ENCODE measurements around the gene ADAMTS8. TPM values are rescaled to one million over a fixed set of nuclear protein-coding genes. Genes with fewer than 3 reads are reported as not detected.

The ADAMTS8 gene
- total RNA-seq, 1 donor from 2014 or later = 0.57 TPM

DNA sequence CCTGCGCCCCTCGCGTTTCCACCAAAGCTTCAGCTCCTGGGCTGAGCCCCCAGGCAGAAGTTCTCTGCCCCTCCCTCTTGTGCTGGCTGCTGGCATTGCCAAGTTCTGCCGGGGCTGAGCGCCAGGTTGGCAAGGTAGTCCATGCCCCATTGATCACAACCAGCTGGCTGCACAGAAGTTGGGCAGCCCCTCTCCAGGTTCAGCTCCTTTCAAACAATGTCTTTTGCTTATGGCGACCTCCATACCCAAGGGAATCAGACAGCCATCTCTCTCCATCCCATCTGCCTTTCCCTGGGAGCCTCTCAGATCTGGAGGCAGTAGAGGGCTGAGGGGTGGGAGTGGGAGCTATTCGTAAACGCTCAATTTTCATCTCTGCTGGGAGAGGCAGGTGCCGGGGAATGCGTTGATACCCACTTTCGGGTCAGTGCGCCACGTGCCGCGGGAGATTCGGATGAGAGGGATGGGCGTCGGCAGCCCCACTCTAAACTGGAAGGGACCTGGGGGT lies 1.5 kb downstream of the ADAMTS8 start:
- DNase-seq (ENCODE audit: missing footprints) (peak; percentile 72), ATAC-seq (no peak)
- intact Hi-C loops (cut with DNase I) = no loop called here

DNA sequence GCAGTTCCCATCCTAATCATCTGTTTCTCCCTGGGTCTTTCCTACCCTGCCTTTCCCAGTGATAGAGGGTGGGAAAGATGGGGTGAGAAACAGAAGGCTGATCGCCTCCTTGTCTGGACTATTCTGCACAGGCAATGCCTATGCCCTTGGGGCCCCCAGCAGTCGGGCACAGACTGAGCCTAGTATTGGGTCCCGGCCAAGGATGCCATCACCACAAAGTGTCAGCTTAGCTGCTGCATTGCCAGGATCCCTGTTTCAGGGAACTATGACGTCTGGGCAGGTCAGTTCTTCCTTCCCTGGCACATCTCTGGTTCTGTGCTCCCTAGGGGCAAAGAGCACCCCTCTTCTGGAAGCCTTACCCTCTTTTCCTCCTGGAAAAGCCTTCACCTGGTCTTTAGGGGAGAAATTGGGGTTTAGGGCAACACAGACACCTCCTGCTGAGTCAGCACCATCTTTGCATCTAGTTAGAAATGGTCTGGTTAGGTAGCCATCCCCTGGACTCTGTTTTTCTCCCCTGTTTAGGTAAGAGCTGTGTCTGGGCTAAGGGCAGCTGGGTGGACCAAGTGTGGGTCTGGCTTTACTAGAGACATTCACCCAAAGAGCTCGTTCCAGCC lies 2.1 kb downstream of the ADAMTS8 start:
- intact Hi-C loops (cut with DNase I) = no loop called here
- ATAC-seq (peak; percentile 28), DNase-seq (ENCODE audit: missing footprints) (peak; percentile 32)

DNA sequence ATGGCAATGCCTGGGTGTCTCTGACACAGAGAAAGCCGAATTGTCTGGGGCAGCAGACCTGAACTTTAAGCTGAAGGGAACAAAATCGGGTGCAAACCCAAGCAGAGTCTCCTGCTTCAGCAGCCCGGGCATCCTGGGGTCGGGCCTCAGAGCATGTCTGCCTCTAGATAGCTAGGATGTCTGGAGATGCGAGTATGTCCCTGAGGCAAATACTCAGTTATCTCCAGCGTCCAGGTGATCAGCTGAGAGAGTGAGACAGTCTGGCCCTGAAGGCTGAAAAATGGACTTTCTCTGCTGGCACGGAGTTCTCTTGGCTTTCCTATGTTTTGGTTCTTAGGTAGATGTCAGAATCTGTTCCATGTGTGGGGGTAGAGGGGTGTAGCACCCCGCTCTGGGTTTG lies 3.3 kb downstream of the ADAMTS8 start:
- intact Hi-C loops (cut with DNase I) = no loop called here
- DNase-seq (ENCODE audit: missing footprints) (peak; percentile 15), ATAC-seq (no peak)

DNA sequence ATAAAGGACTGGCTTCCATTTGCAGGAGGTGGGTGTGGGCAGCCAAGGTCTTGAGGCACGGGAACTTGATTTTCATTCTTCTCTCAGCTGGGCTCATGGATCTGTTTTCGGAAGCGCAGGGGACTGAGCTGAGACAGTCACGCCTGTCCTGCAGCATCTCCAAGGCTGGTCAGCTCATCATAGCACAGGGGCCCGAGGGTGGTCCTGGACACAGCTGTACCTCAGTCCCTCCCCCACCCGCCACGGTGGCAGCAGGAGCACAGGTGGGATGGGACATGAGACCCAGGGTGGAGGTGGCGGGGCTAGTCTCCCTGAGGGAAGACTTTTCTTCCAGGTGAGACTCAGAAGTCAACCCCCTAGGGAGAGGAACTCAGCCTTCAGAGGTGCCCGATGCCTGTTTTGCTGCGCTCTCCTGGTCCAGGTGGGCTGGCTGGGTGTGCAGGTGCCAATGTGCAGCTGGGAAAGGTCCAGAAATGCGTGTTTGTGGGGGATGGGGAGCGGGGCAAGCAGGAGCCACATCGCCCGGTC lies 3.7 kb downstream of the ADAMTS8 start:
- peak; percentile 55 for DNase-seq (ENCODE audit: missing footprints)
- no peak for ATAC-seq
- intact Hi-C loops (cut with DNase I) = no loop called here

DNA sequence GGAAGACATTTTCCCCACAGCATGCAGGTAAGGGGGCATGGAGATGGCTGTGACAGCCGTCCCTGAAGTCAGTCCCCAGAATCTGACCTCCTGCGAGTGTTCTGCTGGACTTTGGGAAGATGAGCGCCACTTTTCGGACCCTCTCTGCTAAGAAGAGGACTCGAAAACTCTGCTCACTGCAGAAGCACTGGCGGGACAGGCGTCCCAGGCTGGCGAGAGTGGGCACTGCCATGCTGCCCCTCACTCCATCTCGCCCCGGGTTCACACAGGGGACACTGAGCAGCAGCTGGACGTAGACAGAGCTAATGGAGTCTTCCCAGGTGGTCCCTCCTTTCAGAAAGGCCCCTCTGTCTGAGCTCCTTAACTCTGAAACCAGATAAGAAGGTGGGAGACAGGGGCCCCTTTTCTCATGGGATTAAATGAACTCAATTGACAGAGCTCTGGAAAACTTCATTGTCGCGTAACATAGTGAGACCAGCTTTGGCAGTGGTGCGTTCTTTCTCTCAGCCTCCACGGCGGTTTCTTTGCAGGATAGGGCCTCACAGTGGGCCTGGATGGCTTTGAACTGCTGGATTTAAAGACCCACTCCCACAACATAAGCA lies 4.8 kb downstream of the ADAMTS8 start:
- ATAC-seq = no peak
- DNase-seq (ENCODE audit: missing footprints) = peak; percentile 39
- intact Hi-C loops (cut with DNase I) = no loop called here

DNA sequence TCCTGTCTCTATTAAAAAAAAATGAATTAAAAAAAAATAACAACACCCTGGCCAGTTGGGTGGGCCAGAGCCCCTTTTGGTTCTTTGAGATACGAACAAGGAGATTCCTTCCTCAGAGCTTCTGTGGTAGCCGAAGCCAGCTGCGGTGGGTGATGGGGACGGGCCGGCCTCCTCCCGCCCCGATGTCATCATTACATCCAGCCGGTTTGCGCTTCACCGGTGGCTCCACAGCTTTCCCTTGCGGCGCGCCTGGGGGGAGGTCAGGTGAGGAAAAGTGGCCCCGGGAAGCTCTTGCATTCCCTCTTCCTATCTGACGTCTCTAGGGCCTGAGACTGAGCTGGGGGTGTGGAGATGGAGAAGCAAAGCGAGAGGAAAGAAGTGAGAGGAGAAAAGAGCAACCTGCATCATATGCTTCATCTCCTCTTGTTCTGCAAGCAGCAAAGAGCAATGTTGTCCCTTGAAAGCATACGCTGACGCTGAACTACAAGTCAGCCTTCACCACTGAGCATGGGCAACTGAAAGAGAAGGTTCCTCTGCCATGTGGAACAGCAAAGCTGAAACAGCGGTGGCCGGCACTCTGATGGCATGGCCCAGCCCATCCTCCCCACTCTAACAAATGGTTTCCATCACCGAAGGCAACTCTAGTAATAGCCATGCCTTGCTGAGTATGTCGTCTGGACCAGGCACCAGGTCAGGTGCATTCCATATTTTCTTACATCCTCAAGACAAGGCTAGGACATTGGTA lies 6.0 kb downstream of the ADAMTS8 start:
- peak; percentile 44 for DNase-seq (ENCODE audit: missing footprints)
- intact Hi-C loops (cut with DNase I) = no loop called here
- ATAC-seq = no peak

DNA sequence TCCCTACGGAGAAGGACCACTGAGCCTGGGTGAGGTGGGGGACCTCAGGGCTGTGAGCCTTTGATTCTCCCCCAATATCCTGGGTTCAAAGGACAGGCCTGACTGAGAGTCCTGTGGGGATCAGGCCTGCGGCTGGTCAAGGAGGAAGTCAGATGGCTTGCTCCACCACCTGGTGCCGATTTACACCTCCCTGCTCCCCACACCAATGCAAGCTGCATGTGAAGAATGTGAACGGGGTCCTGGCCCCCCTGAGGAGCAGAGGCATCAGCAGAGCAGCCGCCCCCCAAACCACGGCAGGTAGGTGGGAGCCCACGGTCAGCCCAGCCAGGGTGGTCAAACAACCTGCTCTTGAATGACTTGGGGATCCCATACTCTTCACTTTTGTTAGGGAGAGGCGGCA lies 6.7 kb downstream of the ADAMTS8 start:
- DNase-seq (ENCODE audit: missing footprints) (no peak), ATAC-seq (no peak)
- intact Hi-C loops (cut with DNase I) = no loop called here

DNA sequence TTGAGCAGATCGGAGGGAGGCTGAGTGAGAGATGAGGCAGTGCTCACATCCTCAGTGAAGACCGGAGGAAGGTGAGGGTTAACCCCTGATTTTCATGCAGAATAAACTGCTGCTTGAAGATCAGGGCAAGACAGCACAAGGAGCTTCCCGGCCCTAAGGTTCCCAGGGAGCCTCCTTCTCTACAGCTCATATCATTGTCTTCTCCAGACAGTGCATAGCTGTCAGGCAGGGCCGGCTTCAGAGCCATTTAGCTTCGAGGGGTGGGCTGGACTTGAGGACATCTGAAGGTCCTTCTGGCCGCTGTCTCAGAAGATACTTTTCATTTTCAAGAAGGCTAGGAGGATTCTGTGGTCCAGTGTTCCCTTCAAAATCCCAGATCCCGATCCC lies 7.2 kb downstream of the ADAMTS8 start:
- intact Hi-C loops (cut with DNase I) = no loop called here
- DNase-seq (ENCODE audit: missing footprints) (peak; percentile 28), ATAC-seq (no peak)

DNA sequence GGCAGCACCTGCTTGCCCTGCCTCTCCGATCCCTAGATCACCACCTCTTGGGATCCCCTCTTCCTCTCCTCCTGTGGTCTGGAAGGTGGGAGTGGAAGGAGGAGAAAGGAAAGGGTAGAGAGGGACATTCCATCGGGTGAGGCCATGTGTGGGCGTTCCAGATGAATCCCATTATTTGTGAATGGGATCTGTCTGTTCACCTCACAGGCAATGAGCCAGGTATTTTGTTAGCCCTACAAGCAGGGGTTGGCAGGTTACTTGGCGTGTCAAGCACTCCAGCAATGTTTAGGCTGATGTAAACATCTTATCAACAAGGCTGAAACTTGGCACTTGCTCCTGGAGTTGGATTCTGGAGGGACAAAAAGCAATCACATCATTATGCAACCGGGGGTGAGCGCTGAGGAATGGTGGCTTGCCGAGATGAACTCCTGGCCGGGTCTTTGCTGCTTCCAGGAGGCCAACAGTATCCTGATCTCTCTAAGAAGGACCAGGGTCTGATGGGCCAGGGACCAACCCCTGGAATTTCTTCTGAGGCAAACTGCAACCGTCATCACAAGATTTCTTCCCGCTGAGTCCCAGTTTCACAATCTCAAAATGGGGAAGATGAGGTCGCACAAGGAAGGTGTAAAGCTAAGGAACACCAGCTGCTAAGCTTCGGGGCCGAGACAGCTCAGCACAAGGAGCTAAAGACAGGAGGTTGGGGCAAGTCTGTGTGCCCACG lies 7.8 kb downstream of the ADAMTS8 start:
- DNase-seq (ENCODE audit: missing footprints) (no peak), ATAC-seq (peak; percentile 48)
- intact Hi-C loops (cut with DNase I) = no loop called here

DNA sequence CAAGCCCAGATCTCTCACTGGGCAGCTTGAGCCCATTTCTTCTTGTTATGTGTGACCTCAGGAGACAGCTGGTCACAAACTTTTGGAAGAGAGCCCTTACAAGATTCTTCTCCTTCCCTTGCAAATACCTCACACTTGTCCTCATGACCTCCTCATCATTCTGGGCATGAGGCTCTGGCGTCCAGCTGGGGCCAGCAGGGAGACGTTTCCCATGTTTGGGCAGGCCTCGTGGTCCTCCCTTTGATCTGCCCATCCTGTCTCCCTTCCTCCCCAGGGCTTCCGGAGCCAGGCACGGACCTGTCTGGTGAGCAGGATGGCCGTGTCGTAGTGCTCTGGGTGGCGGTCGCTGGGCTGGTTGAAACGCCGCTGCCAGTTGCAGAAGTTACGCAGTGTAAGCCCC lies 9.7 kb downstream of the ADAMTS8 start:
- peak; percentile 12 for ATAC-seq
- intact Hi-C loops (cut with DNase I) = no loop called here
- no peak for DNase-seq (ENCODE audit: missing footprints)

DNA sequence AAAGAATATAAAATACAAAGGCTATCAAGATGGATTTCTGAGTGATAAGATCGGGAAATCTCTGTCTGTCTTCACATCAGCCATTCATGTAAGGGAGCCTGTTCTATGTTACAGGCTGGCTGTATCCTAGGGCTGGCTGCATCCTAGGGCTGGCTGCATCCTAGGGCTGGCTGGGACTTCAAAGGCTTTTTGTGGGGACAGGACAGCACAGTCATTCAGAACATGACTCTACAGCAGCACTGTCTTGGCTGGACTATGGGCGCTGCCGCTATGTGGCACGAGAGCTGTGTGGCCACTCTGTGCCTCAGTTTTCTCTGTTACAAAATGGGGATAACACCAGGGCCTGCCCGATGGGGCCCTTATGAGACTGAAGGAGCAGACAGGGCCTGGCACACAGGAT lies 10.2 kb downstream of the ADAMTS8 start:
- DNase-seq (ENCODE audit: missing footprints) (peak; percentile 57), ATAC-seq (no peak)
- intact Hi-C loops (cut with DNase I) = no loop called here

DNA sequence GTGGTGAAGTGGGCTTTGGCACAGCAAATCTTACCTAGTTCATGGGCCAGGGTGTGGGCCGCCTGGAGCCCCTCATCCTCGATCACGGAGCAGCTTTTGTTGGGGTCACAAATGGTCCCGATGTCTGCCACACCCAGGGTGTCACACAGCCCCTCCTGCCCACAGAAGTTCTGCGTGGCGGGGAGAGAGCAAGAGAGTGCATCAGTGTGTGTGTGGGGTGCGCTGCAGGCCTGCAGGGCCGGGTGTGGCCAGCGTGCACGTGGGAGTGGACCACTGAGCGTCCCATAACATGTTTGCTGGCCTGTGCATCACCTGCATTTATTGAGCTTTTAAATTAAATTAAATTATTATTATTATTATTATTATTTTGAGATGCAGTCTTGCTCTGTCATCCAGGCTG lies 11.5 kb downstream of the ADAMTS8 start:
- intact Hi-C loops (cut with DNase I) = no loop called here
- DNase-seq (ENCODE audit: missing footprints) = peak; percentile 22
- ATAC-seq = no peak

DNA sequence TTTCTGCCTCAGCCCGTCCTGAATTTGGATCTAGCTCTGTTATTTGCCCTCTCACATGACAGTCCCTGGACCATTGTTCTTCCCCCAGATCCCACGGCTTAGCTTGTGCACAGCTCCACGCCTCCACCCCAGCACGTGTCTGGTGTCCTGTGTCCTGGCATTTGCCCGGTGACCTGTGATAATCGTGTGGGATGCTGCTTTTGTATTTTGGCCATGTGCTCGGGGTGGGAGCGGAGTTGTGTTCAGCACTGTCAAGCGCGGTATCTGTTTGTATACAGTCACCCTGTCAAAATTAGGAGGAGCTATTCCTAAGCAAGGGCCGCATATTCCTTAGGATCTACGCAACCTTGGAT lies 11.9 kb downstream of the ADAMTS8 start:
- intact Hi-C loops (cut with DNase I) = no loop called here
- ATAC-seq = no peak
- DNase-seq (ENCODE audit: missing footprints) = peak; percentile 18

DNA sequence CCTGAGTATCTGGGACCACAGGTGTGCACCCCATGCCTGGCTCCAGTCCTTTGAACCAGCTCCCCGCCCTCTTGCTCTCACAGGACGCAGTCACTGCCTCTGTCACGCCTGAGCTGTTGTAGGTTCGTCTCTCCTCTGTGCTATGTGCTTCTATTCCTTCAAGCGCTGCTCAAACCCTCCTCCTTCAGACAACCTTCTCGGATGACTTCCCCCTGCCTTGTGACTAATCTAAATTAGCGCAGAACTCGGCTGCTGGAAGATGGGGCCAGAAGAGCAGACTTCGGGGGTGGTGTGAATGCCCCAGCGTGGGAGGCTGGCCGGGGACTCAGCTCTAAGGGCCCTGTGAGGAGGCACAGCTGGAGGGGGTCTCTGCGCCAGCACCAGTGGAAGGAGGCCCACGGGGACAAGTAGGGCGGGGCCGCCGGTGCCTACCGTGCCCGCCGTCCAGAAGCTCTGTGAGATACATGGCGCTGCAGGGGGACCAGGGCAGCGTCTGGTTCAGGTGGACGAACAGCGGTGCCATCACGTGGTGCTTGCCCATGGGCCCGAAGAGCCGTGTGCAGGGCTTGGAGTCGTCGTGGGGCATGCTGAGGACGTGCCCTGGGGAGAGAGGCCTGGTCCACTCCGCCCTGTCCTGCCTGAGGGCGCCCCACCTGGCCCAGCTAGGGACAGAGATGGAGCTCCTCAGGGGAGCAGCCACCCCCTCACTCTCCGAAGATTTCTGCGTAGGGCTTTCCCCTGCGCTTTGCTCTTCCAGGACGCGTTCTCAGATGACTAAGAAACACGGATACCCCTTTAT lies 12.5 kb downstream of the ADAMTS8 start:
- ATAC-seq = no peak
- intact Hi-C loops (cut with DNase I) = no loop called here
- peak; percentile 68 for DNase-seq (ENCODE audit: missing footprints)

DNA sequence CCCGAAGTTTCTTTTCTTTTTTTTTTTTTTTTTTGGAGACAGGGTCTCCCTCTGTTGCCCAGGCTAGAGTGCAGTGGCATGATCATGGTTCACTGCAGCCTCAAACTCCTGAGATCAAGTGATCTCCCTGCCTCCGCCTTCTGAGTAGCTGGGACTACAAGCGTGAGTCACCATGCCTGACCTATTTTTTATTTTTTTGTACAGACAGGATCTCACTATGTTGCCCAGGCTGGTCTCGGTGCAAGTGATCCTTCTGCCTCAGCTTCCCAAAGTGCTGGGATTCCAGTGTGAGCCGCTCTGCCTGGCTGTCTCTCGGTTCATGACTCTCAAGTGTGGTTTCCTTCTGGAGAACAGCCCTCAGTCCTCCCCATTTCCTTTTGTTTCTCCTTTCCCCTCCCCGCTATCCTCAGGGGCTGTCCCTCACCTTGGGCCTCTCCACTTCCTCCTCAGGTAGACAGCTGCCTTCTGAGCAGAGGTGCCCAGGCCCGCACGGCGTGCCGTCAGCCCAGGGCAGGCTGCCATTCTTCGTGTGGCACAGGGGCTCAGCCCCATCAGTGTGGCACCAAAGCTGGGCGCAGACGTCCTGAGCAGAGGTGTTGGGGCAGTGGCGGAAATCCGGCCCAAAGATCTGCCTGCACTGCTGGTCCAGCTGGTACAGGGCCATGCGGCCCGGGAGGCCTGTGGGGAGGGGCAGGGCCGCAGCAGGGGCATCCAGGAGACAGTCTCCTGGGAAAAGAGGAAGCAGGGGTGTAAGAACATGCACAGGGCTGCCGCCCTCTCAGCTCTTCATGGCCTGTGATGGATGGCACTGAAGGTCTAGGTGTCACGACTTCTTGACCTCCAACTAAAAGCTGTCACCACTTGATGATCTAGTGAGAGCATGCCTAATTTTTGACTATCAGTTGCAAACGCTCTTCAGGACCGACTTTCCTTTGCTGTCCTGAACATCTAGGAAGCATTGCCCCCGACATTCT lies 14.0 kb downstream of the ADAMTS8 start:
- intact Hi-C loops (cut with DNase I) = no loop called here
- ATAC-seq (no peak), DNase-seq (ENCODE audit: missing footprints) (no peak)

DNA sequence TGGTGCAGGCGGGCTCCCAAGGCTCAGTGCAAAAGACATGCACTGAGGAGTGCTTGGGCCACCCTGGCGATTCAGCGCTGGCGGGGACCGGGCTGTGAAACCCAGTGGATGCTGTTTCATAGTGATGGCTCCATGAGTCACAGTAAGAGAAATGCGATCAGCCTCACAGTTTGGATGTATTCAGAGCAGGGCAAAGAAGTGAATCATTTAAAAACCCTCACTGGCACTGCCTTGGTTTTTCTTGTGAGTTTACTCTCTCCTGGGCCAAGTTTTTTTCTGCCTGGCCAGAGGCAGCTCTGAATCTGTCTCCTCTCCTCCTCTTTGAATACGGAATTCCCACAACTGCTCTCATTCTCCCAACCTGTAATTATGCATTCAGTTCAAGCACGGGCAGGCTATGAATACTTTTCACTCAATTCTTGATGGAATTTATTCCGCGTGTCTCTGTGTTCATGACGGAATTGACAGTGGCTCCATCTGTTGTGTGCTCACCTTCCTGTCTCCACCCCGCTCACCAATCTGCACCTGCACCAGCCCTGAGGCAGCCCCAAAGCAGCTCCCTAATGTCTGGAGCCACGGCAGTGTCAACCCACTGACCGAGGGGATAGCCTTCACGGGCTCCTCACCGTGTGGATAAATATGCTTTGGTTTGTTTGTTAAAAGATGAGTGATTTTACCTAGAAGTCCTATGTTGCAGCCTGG lies 14.9 kb downstream of the ADAMTS8 start:
- intact Hi-C loops (cut with DNase I) = no loop called here
- ATAC-seq = no peak
- DNase-seq (ENCODE audit: missing footprints) = peak; percentile 65

DNA sequence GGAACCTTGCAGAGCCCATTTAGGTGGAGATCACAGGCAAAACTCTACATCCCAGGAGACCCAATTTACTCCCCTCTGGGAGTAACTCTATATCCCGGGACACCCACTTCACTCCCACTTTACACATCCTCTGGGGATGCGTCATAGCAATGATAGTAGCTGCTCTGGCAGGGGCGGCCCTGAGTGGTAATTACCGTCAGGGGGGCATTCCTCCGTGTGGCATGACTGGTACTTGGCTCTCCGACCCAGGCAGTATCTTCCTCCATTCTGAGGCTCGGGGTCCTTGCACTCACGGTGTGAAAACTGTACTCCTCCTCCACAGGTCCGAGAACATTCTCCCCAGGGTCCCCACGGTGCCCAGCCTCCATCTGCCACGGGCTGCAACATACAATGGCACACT lies 17.2 kb downstream of the ADAMTS8 start:
- intact Hi-C loops (cut with DNase I) = no loop called here

More for the DNA sequence above, 17.2 kb downstream of the ADAMTS8 start:
- DNase-seq (ENCODE audit: missing footprints) = peak; percentile 26
- no peak for ATAC-seq
